Mesothelial cell of epicardium (in vitro differentiated cells): Measurements from ENCODE around the gene FBN1. TPM values are rescaled to one million over a fixed set of nuclear protein-coding genes. Genes with fewer than 3 reads are reported as not detected.

Source experiments
- DNase-seq, 2 experiments: peaks; one replicate each; pipeline ENCODE4 v3.0.0; 2021; ENCODE audit warnings: low spot score in 2 of 2; ENCODE audit not compliant: unreplicated experiment in 2 of 2
- H3K27ac Mint-ChIP-seq: 2 replicates; pipeline ENCODE4 v1.8.0; 2021; ENCODE audit warnings: mixed read lengths
- H3K27me3 Mint-ChIP-seq: 2 replicates; pipeline ENCODE4 v1.8.0; 2021; ENCODE audit warnings: low read depth, mixed read lengths
- H3K36me3 Mint-ChIP-seq: 2 replicates; pipeline ENCODE4 v1.8.0; 2021; ENCODE audit warnings: mixed read lengths
- H3K4me1 Mint-ChIP-seq: 2 replicates; pipeline ENCODE4 v1.8.0; 2021; ENCODE audit warnings: mixed read lengths
- H3K4me3 Mint-ChIP-seq: 2 replicates; pipeline ENCODE4 v1.8.0; 2021; ENCODE audit warnings: mild to moderate bottlenecking, moderate library complexity, mixed read lengths
- H3K9me3 Mint-ChIP-seq: 2 replicates; pipeline ENCODE4 v1.8.0; 2021; ENCODE audit warnings: mixed read lengths
- CTCF ChIP-seq: fragments of 200-600 bp; sonication (generic); IDR thresholded peaks from one replicate; pipeline ENCODE4 v1.5.0; 2021; ENCODE audit warnings: antibody characterized with exemption; ENCODE audit not compliant: unreplicated experiment
- total RNA-seq: library from RNA; stranded (reverse); gene quantifications from 3 replicates; pipeline ENCODE4 v1.2.1, GENCODE V29; 2021

FBN1 gene
- total RNA-seq, 1 donor from 2014 or later, result 67.9 TPM

- Mint-ChIP-seq H3K27me3 (no peaks in the 10 kb centered on the region), H3K4me3 (no peak overlapping the region), H3K4me1 (no peaks in the 10 kb centered on the region), H3K27ac (no peak overlapping the region), H3K36me3 (peaks cover 31% of the 10 kb centered on the region), H3K9me3 (no peaks in the 10 kb centered on the region)
- TF ChIP-seq CTCF, result no peak
- DNase-seq, result no peak
These were observed 177.7 kb downstream of the FBN1 start for GRCh38 chr15:48467801-48468200.

DNA sequence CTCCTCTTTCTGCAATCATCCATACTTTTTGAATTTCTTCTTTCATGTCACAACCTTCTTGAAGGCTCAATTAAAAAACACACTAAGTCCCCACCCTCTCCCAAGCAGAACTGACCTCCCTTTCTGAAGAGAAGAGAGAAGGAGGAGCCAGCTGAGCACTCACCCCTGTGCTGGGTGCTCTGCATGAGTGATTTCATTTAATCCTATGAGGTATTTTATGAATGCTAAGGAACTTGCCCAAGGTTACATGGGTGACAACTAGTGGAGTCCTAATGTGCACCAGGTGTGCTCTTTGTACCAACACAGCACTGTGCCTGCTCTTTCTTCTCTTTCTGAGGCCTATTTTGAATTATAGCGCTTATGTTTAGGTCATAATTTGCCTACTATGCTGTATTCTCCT is 178.7 kb downstream of the FBN1 start:
- Mint-ChIP-seq H3K4me1 (no peaks in the 10 kb centered on the region), H3K9me3 (no peaks in the 10 kb centered on the region), H3K36me3 (peaks cover 27% of the 10 kb centered on the region), H3K27ac (no peak overlapping the region), H3K27me3 (no peaks in the 10 kb centered on the region), H3K4me3 (no peak overlapping the region)
- no peak for TF ChIP-seq CTCF
- DNase-seq, result no peak

DNA sequence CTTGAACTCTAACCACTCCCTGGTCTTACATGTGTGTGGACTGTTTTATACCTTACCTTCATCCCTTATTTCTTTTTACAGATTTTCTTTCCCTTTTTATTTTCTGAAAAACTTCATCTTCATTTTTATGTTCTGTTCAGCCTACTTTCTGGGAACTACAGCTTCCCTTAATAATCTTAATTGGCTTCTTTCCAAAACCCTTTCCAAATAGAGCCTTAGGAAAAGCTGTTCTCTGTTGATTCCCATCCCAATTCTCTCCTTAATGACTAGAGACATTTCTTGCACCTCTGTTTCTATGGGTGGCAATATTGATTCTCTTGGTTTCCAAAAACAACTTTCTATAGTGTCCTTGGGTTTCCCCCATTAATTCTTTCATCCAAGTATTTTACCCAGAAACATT is 179.4 kb downstream of the FBN1 start:
- Mint-ChIP-seq H3K27ac (no peak overlapping the region), H3K4me3 (no peak overlapping the region), H3K4me1 (no peaks in the 10 kb centered on the region), H3K36me3 (peaks cover 25% of the 10 kb centered on the region), H3K27me3 (no peaks in the 10 kb centered on the region), H3K9me3 (no peaks in the 10 kb centered on the region)
- no peak for TF ChIP-seq CTCF
- DNase-seq, result no peak

DNA sequence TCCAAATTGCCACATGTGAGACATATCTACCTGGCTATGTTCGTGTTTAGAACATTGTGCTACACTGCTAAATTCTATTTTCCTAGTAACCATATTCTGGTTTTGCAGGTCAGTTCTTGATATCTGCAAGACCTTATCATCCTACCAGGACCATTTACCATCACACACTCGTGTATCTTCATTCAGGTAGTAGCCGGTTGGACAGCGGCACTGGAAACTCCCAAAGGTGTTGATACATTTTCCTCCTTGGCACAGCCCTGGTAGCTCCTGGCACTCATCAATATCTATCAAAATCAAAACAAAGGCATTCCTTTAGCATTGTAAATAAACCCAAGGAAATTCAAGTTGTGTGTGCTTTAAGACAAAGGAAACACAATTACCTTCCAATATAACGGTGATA is 180.1 kb downstream of the FBN1 start:
- no peak for DNase-seq
- TF ChIP-seq CTCF, result no peak
- H3K27ac Mint-ChIP-seq, result no peak overlapping the region
- no peaks in the 10 kb centered on the region for H3K27me3 Mint-ChIP-seq
- no peaks in the 10 kb centered on the region for H3K4me1 Mint-ChIP-seq
- H3K36me3 Mint-ChIP-seq, result peaks cover 23% of the 10 kb centered on the region
- H3K9me3 Mint-ChIP-seq, result no peaks in the 10 kb centered on the region
- no peak overlapping the region for H3K4me3 Mint-ChIP-seq

- Mint-ChIP-seq H3K4me1 (no peaks in the 10 kb centered on the region), H3K9me3 (no peaks in the 10 kb centered on the region), H3K27me3 (no peaks in the 10 kb centered on the region), H3K27ac (no peak overlapping the region), H3K4me3 (no peak overlapping the region), H3K36me3 (peaks cover 25% of the 10 kb centered on the region)
- no peak for DNase-seq
- TF ChIP-seq CTCF, result no peak
These were observed 182.1 kb downstream of the FBN1 start for GRCh38 chr15:48463366-48463880.

DNA sequence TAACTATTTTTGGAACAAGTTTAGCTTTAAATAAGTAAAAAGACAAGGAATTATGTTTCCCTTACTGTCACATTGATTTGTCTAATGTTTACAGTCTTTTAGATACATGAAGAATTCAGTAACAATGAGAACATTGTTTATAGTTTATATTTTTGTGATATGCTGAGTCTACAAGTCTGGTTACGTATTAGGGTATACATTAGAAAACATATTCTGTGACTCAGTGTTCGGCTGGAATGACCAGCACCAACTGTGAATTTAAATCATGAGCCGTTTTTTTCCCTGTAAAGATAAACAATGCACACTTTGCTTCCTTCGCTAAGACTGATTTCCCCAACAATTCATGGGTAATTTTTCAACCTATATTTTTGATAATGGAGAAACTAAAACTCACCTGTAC is 182.8 kb downstream of the FBN1 start:
- H3K27me3 Mint-ChIP-seq, result no peaks in the 10 kb centered on the region
- H3K27ac Mint-ChIP-seq, result no peak overlapping the region
- no peak overlapping the region for H3K4me3 Mint-ChIP-seq
- TF ChIP-seq CTCF, result no peak
- no peaks in the 10 kb centered on the region for H3K9me3 Mint-ChIP-seq
- H3K36me3 Mint-ChIP-seq, result peaks cover 22% of the 10 kb centered on the region
- H3K4me1 Mint-ChIP-seq, result no peaks in the 10 kb centered on the region
- DNase-seq, result no peak
